Stimulated activated CD4-positive, alpha-beta T cell treated with anti-CD3 and anti-CD28 coated beads, TNF-alpha, amount 100 ng/mL, for 1 hour (primary cell): ENCODE data around the gene MED4.
"Not testable (repeated sequence)": the region's sequence is repeated elsewhere in the genome, so short reads cannot be mapped to it uniquely, and the experiment has no call there.

ENCODE experiments used
- DNase-seq, 3 donors: peaks; one replicate each; pipeline ENCODE4 v3.0.0-alpha.2; 2020; ENCODE audit warnings: low read depth in 3 of 3, low spot score in 1 of 3

The MED4 gene

DNA sequence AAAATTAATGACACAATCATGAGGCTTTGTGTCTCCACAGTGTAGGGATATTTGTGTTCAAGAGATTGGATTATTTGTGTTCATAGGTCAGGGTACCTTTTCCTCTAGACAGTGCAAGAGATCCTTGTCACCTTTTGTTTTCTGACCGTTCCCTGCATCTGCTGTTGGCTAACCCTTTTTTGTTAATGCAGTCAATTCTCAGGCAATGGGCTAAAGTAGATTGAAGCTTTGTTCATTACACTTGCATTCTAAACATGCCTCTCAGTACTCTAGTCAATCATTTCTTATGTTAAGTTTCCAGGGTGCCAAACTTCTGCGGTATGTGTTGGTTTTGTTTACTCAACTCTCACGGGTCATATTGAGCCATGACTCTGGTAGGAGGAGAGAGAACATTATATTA lies 1.8 kb upstream of the MED4 start:
- DNase-seq, result no peak

DNA sequence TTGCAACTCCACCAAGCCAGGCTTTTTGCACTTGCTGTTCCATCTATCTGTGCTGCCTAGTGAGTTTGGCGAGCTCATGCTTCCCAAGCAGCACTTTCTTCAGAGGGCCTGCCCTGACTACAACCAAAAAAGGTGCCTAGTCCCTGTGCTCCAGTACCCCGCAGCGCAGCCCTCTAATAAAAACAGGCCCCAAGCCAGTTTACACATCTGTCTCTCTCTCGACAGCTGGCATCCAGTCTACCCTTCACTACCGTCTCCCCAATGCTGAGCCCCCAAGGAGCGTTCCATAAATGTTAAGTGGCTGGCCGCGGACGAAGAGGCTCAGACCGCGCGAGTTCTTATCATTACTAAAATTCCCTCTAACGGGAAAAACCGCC lies 512 bp downstream of the MED4 start:
- DNase-seq, result no peak

DNA sequence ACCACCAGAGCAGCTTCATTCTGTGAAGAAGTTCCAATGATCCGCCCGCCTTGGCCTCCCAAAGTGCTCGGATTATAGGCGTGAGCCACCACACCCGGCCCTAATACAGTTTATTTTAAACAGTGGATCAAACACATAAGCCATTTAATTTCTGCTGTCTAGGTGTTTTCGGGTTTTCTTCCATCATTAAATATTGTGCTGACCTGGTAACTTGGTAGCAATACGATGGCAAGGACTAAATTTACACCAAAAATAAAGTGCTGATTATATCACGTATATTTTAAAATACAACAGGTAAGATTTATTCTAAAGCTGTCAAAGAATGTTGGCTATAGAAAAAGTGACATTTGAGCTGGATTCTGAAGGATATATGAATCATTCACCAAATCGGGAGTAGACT lies 1.3 kb downstream of the MED4 start:
- no peak for DNase-seq

DNA sequence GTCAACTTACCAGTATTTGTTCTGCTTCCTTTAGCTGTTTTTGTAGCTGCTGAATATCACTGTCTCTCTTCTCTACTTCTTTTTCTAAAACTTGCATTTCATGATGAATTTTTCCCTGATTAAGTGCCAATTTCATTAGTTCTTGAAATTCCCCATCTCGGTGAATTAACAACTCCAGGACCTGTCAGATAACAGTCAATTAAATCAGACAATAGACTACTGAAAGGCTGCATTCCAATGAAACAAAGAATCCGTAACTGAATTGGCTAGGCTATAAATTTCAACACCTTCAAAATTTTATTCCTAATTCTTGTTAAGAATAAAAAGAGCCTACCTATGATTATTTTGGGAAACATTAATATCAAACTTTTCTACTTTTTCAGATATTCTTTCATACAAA lies 8.6 kb downstream of the MED4 start:
- no peak for DNase-seq

DNA sequence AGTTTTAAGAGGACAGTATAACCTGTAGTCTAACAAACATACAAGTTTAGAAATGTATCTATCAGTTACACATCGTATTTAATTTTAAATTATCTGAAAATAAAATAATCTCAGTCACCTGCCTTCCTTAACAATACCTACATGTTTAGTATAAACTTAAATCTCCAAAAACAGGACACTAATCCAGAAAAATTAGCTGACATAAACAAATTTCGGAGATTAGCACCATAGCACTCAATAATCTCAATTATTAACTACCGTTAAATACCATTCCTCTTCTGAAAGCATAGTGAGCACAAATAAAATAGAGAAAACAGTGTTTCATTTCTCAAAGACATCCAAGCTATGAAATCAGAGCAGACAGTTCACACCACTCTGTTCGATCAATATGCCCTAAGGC lies 13.2 kb downstream of the MED4 start:
- no peak for DNase-seq

DNA sequence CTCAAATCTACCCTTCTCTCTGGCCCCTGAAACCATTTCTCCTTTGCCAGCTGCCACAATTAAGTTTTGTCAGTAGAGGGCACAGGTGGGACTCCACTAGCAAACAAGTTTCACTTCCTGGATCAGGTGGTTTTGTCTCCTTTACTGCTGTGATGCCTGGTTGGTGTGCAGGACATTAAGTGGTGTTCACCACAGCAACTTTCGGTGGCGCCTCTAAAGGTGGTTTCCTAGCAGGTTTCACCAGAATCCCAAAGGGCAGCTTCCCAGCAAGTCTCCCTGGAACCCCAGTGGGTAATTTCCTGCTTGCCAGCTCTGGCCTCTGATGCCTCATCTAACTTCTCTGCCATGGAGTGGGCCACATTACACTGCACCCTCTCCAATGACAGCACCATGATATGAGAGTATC lies 16.6 kb downstream of the MED4 start:
- DNase-seq, result no peak

DNA sequence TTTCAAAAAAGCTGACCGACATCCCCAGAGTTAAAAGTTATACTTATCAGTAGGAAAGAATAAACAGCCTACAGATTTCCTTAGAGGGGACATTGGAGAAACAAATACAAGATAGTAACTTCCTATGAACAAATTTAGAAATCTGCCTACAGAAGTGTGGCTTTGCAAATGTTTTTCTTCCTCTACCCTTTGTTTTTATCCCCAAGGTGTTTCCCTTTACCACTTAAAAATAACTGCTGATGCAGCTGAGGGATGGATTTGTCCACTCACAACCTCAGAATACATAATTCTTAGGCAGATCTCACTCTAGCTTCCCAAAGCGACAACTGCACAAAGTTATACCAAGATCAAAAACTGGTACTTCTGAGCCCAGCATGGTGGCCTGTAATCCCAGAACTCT lies 20.9 kb downstream of the MED4 start:
- DNase-seq, result no peak

DNA sequence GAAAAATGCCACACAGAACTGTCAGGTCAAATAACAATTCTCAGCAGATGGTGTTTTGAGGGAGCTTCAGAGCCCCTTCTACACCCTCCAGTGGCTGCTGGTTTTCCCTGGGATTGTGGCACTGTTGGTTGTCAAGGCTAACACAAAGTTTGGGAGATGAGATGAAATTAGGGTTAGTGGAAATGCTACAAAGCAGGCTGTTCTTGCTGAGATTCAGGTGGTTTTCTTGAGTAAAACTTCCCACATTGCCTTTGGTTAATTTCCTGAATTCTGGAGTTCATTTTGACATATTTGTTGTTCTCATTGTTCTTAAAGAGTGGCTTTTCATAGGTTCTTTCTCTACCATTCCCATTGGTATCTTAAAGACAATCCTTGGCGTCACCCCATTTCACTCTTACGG lies 22.1 kb downstream of the MED4 start:
- DNase-seq, result no peak

DNA sequence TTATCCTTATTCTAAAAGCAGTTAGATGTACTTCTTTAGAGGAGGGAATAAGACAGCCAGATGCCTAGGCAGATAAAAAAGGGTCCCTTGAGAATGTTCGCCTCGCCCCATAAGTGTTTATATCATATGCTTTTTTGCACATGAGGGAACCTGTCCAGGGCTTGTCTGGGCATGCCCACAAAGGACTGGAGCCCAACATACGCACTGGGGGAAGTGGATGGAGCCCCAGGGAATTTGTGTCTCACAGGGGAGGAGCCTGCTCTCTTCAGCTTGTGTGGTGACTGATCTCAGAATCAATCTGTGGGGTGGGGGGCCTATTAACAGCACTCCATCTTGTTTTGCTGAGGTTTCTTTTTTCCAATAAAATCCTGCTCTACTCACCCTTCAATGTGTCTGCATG lies 22.6 kb downstream of the MED4 start:
- no peak for DNase-seq

DNA sequence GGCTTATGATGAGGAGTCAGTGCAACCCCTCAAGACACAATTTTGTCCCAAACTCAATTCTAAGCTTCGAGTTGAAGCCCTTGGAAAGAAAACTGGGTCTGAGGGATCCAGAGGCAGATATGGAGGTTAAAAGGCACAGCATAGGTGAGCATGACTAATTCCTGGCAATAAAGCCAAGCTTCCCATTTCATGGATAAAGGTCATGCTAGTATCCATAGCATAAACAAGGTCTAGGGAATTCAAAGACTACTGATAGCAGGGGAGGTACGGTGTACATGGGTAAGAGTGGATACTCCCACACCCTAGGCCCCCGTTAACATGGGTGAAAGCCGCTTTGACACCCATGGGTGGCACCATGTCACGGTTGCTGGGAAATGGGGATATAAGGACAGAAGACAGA lies 24.0 kb downstream of the MED4 start:
- no peak for DNase-seq

DNA sequence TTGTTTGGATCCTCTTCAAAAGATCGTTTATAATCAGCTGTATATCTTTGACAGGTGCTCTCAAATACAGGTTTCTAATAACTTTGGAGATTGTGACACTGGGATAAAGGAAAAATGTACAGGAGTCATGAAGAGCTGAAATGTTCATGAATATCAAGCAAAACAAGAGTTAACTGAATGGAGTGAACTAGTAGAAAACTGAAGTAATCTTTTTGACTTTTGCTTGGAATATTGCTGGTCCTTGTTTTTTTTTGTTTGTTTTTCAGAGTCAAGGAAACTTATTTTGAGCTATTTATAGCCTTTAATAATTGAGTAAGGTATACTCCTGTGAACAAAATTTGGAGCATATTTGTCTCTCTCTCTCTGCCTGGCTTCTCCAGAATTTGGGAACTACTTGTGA lies 25.3 kb downstream of the MED4 start:
- no peak for DNase-seq

DNA sequence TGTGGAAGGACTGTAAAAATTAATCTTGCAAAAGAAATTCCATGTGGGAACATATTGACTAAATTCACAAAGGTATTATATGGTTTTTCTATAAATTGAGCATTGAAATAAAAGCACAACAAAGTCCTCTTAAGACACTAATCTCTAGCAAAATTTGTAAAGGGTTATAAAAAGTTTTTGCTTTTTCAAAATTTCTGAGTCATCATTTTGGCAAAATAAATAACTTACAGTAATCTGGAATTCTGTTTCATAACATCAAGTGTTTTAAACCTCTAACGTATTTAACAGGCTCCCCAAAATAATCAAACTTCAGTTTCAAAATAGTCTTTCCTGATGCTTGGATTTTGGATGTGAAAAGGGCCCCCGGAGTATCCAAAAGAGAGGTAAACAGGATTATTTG lies 26.0 kb downstream of the MED4 start:
- DNase-seq, result no peak

DNA sequence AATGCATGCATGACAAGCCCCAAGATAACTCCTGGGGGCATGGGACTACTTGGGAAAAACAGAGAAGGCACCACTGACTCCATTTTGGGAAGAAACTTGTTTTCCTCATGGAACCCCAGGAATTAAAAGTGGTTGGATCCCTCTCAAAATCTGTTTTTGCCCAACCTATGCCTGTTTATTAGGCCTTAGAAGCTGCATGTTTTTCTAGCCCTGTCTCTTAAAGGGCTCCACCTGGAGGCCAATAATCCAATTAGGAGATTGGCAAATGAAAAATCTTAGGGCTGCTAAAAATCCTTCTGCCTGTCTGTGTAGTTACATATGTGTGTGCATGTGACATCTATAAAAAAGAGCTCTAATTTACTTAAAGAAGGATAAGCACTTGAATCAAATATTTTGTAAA lies 26.9 kb downstream of the MED4 start:
- no peak for DNase-seq

DNA sequence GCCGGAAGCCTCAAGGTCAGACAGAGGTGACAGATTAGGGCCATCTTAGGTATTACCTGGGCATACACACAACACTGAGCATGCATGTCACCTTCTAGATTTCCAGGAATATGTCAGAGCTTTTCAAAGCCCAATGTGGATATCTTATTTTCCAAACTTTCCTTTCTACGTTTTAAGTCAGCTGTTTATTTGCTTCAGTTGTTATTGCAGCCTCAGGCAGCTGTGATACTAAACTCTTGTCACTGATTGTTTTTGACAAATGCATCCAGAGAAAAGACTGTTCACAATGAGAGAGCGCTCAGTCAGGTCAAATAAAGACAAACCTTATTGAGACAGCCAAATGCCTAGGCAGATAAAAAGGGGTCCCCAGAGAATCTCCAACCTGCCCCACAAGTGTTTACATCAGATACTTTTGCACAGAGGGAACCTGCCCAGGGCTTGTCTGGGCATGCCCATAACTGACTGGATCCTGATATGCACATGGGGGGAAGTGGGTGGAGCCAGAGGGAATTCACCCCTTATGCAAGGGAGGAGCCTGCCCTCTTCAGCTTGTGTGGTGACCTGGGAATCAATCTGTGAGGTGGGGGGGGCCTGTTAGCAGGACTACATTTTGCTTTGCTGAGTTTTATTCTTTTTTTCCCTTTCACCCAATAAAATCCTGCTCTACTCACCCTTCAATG lies 28.5 kb downstream of the MED4 start:
- DNase-seq, result no peak

DNA sequence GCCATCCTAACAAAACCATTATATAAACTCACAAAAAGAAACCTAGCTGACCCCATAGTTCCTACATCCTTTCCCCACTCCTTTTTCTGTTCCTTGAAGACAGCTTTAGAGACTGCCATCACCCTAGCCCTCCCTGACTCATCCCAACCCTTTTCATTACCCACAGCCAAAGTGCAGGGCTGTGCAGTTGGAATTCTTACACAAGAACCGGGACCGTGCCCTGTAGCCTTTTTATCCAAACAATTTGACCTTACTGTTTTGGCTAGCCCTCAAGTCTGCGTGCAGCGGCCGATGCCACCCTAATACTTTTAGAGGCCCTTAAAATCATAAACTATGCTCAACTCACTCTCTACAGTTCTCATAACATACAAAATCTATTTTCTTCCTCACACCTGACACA lies 35.0 kb downstream of the MED4 start:
- DNase-seq, result not testable (repeated sequence)

DNA sequence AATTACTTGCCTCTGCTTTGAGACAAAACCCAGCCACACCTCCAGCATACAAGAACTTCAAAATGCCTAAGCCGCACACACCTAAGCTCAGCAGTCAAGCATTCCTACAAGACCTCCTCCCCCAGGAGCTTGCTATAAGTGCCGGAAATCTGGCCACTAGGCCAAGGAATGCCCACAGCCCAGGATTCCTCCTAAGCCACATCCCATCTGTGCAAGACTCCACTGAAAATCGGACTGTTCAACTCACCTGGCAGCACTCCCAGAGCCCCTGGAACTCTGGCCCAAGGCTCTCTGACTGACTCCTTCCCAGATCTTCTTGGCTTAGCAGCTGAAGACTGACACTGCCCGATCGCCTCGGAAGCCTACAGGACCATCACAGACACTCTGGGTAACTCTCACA lies 36.4 kb downstream of the MED4 start:
- not testable (repeated sequence) for DNase-seq

DNA sequence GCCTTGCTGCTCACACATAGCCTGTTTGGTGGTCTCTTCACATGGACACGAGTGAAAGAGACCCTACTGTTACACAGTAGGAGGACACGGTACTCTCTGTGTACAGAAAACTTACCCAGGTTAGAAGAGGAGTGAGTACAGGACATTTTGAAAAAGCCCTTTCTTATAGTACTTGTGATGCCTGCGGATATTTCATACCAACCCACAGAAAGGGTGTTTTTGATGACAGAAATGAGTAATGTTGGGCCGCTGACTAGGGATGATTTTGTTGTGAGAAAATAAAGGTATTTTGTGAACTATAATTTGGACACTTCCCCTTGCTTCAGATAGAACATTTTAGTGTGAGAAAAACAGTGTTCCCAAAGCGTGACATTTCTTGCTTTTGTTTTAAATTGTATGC lies 39.2 kb downstream of the MED4 start:
- DNase-seq, result no peak

DNA sequence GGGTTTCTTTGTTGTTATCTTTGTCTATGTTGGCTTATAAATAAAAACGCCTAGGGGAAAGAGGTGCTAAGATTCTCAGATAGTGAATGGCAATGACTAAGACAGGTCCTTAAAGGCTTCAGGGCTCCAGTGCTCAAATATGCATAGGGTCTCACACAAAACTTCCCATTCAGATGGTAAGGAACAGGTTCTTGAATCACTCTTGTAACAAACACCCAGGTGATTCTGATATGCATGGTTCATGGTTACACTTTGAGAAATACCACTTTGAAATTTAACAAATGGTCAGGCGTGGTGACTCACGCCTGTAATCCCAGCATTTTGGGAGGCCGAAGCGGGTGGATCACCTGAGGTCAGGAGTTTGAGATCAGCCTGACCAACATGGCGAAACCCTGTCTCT lies 40.3 kb downstream of the MED4 start:
- no peak for DNase-seq

DNA sequence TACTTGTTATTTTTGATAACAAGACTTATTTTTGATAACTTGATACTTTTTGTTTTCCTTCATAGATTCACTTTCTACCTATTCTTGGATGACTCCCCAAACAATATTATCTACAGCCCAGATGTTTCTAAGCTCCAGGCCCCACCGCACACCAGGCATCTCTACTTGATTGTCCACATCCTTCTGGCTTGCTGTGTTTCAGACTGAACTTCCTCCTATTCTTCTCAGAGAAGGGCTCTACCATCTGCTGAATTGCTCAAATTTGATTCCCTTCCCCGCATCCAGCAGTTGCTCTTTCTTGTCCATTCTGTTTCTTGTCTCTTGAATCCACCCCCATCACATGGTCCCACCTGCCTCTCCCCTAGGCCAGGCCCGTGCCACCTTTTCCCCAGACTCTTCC lies 44.4 kb downstream of the MED4 start:
- no peak for DNase-seq

DNA sequence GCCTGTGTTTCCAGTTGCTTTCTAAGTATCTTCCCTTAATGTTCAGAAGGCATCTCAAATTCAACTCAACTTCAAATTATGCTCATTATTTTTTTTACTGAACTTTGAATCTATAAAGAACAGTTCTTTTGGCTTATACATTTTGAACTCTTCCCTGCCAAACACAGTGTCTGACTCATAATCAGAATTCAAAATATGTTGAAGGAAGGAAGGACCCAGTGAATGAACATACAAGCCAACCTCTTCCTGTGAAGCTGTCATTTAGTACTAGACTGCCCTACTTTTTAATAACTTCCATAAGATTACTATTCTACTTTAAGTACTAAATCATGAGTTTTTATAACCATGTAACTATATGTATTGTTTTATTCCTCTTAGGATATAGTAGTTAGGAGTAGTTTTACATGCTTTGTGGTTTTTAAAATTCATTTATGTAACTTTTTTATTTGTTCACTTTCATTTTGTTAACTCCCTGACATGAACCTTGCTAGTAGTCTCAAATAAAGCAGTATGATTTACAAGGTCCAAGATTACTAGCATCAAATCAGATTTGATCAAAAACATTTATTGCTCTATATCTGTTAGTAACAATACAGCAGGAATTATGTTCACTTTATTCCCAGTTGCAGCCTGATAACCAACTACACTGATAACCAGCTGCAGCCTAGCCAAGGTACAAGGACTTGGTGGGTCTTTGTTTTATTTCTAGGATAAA lies 51.0 kb downstream of the MED4 start:
- no peak for DNase-seq

DNA sequence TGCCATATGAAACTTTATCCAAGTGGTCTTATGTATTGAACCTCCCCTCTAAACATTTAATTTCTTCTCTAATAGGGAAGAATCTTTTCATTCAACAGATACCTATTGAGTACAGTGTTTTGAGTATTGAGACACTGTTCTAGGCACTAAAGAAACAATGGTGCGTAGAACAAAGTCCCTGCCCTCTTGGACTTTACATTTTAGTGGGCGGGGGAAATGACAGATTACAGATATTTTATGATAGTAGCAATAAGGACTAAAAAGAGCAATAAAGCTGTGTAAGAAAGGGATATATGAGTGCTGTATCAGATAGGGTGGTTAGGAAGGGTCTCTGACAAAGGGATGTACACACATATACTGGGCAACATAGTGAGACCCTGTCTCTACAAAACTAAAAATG lies 52.0 kb downstream of the MED4 start:
- DNase-seq, result no peak

DNA sequence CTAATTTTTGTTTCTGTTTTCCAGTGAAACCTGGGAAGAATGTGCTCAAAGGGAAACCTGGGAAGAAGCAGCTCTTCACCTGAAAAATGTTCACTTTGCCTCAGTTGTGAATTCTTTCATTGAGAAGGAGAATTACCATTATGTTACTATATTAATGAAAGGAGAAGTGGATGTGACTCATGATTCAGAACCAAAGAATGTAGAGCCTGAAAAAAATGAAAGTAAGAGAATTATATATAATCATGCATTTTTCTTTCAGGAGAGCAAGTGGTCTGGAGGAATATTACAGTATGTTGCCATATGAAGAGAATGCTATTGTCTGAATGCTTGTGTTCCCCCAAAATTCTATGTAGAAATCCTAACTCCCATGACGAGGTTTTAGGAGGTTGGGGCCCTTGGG lies 54.0 kb downstream of the MED4 start:
- no peak for DNase-seq

DNA sequence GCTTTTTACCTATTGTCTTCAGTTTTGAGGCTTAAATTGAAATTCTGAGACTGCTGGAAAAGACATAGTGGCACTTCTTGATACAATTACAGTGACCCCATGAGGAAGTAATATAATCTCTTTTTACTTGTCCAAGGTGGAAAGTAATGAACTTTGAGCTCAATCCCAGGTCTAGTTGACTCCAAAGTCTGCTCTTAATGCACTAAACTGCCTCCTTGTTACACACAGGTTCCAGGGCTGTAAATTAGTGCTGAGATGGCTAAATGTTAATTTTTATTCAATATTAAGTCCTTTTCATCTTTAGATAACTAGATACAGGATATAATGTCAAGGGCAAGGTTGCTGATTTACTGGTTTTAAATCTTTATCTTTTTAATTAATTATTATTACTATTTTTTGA lies 54.9 kb downstream of the MED4 start:
- no peak for DNase-seq
